HepG2 (cell line): ENCODE measurements around the gene CPM. TPM values are rescaled to one million over a fixed set of nuclear protein-coding genes. Genes with fewer than 3 reads are reported as not detected.

ENCODE experiments used
- HDAC2 ChIP-seq: sonication (generic); formaldehyde crosslinking; IDR thresholded peaks from 2 replicates; pipeline ENCODE4 v1.4.0; 2020; ENCODE audit warnings: missing genetic modification reagents
- KDM1A ChIP-seq: IDR thresholded peaks from 2 replicates; pipeline ENCODE4 v1.6.1; 2016; ENCODE audit warnings: missing compliant biosample characterization
- MIER3 ChIP-seq: IDR thresholded peaks from 2 replicates; pipeline ENCODE4 v1.6.1; 2016; ENCODE audit warnings: missing compliant biosample characterization, borderline replicate concordance
- NFYB ChIP-seq: sonication (generic); formaldehyde crosslinking; IDR thresholded peaks from 2 replicates; pipeline ENCODE4 v1.4.0; 2020; ENCODE audit warnings: missing genetic modification reagents
- NPAS2 ChIP-seq: sonication (generic); formaldehyde crosslinking; IDR thresholded peaks from 2 replicates; pipeline ENCODE4 v1.8.0; 2022; ENCODE audit warnings: mild to moderate bottlenecking, missing genetic modification reagents, borderline replicate concordance
- RAD51 ChIP-seq: fragments of 450-650 bp; IDR thresholded peaks from 2 replicates; pipeline ENCODE4 v1.6.1; 2016; ENCODE audit warnings: borderline replicate concordance
- RARG ChIP-seq: sonication (generic); formaldehyde crosslinking; IDR thresholded peaks from 2 replicates; pipeline ENCODE4 v1.4.0; 2020; ENCODE audit warnings: low read depth, mild to moderate bottlenecking, missing genetic modification reagents
- RCOR2 ChIP-seq: IDR thresholded peaks from 2 replicates; pipeline ENCODE4 v1.6.1; 2016; ENCODE audit warnings: missing biosample characterization, missing genetic modification reagents
- SNRNP70 ChIP-seq: fragments of 200-400 bp; formaldehyde crosslinking; IDR thresholded peaks from 2 replicates; pipeline ENCODE4 v1.6.1; 2017; ENCODE audit warnings: mild to moderate bottlenecking, low read depth, low read length, moderate library complexity
- SYNCRIP ChIP-seq: fragments of 200-400 bp; formaldehyde crosslinking; IDR thresholded peaks from 2 replicates; pipeline ENCODE4 v1.6.1; 2018; ENCODE audit warnings: mild to moderate bottlenecking, low read depth, low read length; ENCODE audit not compliant: insufficient read depth
- ZNF101 ChIP-seq: sonication (generic); formaldehyde crosslinking; IDR thresholded peaks from 2 replicates; pipeline ENCODE4 v1.4.0; 2020; ENCODE audit warnings: mild to moderate bottlenecking, low read depth, missing genetic modification reagents, borderline replicate concordance
- ZNF256 ChIP-seq: sonication (generic); formaldehyde crosslinking; conservative IDR thresholded peaks from 2 replicates; pipeline ENCODE4 v1.4.0; 2020; ENCODE audit warnings: missing genetic modification reagents
- ZNF274 ChIP-seq: sonication (generic); formaldehyde crosslinking; IDR thresholded peaks from 2 replicates; pipeline ENCODE4 v1.5.1; 2020; ENCODE audit warnings: mild to moderate bottlenecking, missing genetic modification reagents
- ZNF501 ChIP-seq: sonication (generic); formaldehyde crosslinking; IDR thresholded peaks from 2 replicates; pipeline ENCODE4 v1.5.1; 2020; ENCODE audit warnings: mild to moderate bottlenecking, moderate library complexity, missing genetic modification reagents
- ZNF737 ChIP-seq: sonication (generic); formaldehyde crosslinking; IDR thresholded peaks from 2 replicates; pipeline ENCODE4 v1.5.0; 2020; ENCODE audit warnings: missing genetic modification reagents, mild to moderate bottlenecking, borderline replicate concordance
- ZNF761 ChIP-seq: sonication (generic); formaldehyde crosslinking; conservative IDR thresholded peaks from 2 replicates; pipeline ENCODE4 v1.4.0; 2020; ENCODE audit warnings: mild to moderate bottlenecking, missing genetic modification reagents
- polyA plus RNA-seq, 8 experiments: library from polyadenylated mRNA; depleted of rRNA in 3 of 8; stranded (reverse) in 7 of 8; unstranded in 1 of 8; fragments of >200 nt; fragmentation: Illumina TruSeq in 4 of 8; extraction: Trizol in 4 of 8; gene quantifications; 2 replicates each; pipeline versions ENCODE4 v1.2.1 to v1.2.3, GENCODE V29; 2011 to 2016; ENCODE audit warnings: low read depth in 4 of 8, missing spikeins in 1 of 8, mixed read lengths in 1 of 8; ENCODE audit not compliant: insufficient read depth in 1 of 8
- total RNA-seq, 5 experiments: library from RNA; depleted of rRNA; stranded (reverse); fragments of >200 nt; fragmentation: Illumina TruSeq; extraction: Trizol; gene quantifications; 2 replicates each; pipeline ENCODE4 v1.2.3, GENCODE V29; 2016; ENCODE audit warnings: low read depth in 1 of 5
- TF ChIP-seq, protein P1 (sequence below): sonication (generic); formaldehyde crosslinking; IDR thresholded peaks from 2 replicates; pipeline ENCODE4 v1.4.0; 2020; ENCODE audit warnings: missing genetic modification reagents
- TF ChIP-seq, protein P2 (sequence below): sonication (generic); formaldehyde crosslinking; IDR thresholded peaks from 2 replicates; pipeline ENCODE4 v1.4.0; 2020; ENCODE audit warnings: missing genetic modification reagents, borderline replicate concordance
- TF ChIP-seq, protein P3 (sequence below): sonication (generic); formaldehyde crosslinking; IDR thresholded peaks from 2 replicates; pipeline ENCODE4 v1.5.1; 2020; ENCODE audit warnings: mild to moderate bottlenecking, missing genetic modification reagents, moderate library complexity
- TF ChIP-seq, protein P4 (sequence below): sonication (generic); formaldehyde crosslinking; conservative IDR thresholded peaks from 2 replicates; pipeline ENCODE4 v1.5.0; 2020; ENCODE audit warnings: missing genetic modification reagents

Gene CPM
- total and polyA plus RNA-seq, 2 of the 13 experiments (the other 11 are each of a cell fraction or from before 2014, with no cell fraction given), result not detected

DNA sequence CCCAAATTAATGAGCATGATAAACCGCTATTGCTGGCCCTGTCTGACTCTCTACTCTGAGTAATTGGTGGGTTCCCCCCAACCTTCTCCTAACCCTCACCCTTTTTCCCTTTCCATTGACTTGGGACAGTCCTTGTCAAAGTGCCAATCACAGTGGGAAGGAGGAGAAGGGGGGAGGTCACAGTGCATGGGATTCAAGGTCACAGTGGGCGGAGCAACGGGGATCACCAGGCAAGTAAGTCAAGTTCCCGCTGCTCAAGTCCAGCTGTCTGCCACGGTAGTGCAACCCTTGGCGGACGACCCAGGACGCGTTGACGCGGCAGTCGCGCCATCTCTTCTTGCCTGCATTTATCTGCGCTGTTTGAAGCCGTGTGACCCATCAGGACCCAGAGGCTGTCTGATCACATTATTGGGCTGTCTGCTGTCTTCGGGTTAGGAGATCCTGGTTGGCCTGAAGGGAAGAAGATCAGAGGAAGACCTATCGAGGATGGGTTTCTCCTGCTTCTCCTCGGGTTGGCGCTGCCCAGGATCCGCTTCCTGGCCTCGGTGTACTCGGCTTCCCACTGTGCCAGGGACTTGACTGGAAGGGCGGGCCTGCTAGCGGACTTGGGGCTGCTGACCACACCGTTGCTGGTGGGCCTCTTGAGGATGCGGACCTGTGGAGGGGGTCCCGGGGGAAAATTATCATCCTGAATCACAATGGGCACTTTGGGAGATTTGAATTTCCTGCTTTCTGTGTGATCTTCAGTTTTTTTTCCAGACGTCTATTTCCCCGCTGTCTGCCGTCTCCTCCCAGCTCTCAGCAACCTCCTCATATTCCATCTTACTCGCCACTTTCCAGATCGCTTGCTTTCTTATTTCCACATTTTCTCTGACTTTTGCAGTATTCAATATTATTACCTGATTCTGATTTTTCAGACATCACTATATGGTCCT lies 128.0 kb downstream of the CPM start (continued):
- peak; percentile 67; the same call in 1 of the 2 replicates for TF ChIP-seq ZNF274 (CRISPR knock-in tag)
- no peak for TF ChIP-seq RARG (CRISPR knock-in tag)
- TF ChIP-seq NPAS2 (CRISPR knock-in tag), result no peak
- TF ChIP-seq KDM1A (CRISPR knock-in tag), result 0 out of 2 replicates have a peak, but pooled peaks have one; percentile 14
- no peak for TF ChIP-seq SNRNP70
- TF ChIP-seq ZNF761 (CRISPR knock-in tag), result peak; percentile 84; the same call in 1 of the 2 replicates
- TF ChIP-seq, protein P1, sequence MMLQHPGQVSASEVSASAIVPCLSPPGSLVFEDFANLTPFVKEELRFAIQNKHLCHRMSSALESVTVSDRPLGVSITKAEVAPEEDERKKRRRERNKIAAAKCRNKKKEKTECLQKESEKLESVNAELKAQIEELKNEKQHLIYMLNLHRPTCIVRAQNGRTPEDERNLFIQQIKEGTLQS (CRISPR knock-in tag), result 0 out of 2 replicates have a peak, but pooled peaks have one; percentile 37
- TF ChIP-seq ZNF737 (CRISPR knock-in tag), result 0 out of 2 replicates have a peak, but pooled peaks have one; percentile 65
- no peak for TF ChIP-seq NFYB
- TF ChIP-seq SYNCRIP, result no peak
- no peak for TF ChIP-seq RAD51
- TF ChIP-seq RCOR2 (CRISPR knock-in tag), result peak; percentile 65
- TF ChIP-seq, protein P2, sequence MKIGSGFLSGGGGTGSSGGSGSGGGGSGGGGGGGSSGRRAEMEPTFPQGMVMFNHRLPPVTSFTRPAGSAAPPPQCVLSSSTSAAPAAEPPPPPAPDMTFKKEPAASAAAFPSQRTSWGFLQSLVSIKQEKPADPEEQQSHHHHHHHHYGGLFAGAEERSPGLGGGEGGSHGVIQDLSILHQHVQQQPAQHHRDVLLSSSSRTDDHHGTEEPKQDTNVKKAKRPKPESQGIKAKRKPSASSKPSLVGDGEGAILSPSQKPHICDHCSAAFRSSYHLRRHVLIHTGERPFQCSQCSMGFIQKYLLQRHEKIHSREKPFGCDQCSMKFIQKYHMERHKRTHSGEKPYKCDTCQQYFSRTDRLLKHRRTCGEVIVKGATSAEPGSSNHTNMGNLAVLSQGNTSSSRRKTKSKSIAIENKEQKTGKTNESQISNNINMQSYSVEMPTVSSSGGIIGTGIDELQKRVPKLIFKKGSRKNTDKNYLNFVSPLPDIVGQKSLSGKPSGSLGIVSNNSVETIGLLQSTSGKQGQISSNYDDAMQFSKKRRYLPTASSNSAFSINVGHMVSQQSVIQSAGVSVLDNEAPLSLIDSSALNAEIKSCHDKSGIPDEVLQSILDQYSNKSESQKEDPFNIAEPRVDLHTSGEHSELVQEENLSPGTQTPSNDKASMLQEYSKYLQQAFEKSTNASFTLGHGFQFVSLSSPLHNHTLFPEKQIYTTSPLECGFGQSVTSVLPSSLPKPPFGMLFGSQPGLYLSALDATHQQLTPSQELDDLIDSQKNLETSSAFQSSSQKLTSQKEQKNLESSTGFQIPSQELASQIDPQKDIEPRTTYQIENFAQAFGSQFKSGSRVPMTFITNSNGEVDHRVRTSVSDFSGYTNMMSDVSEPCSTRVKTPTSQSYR, result peak; percentile 89
- TF ChIP-seq ZNF256 (CRISPR knock-in tag), result 0 out of 2 replicates have a peak, but pooled peaks have one; percentile 27
- TF ChIP-seq ZNF501 (CRISPR knock-in tag), result peak; percentile 61
- no peak for TF ChIP-seq ZNF101
- TF ChIP-seq MIER3, result peak; percentile 86; the same call in 1 of the 2 replicates
- TF ChIP-seq, protein P3, sequence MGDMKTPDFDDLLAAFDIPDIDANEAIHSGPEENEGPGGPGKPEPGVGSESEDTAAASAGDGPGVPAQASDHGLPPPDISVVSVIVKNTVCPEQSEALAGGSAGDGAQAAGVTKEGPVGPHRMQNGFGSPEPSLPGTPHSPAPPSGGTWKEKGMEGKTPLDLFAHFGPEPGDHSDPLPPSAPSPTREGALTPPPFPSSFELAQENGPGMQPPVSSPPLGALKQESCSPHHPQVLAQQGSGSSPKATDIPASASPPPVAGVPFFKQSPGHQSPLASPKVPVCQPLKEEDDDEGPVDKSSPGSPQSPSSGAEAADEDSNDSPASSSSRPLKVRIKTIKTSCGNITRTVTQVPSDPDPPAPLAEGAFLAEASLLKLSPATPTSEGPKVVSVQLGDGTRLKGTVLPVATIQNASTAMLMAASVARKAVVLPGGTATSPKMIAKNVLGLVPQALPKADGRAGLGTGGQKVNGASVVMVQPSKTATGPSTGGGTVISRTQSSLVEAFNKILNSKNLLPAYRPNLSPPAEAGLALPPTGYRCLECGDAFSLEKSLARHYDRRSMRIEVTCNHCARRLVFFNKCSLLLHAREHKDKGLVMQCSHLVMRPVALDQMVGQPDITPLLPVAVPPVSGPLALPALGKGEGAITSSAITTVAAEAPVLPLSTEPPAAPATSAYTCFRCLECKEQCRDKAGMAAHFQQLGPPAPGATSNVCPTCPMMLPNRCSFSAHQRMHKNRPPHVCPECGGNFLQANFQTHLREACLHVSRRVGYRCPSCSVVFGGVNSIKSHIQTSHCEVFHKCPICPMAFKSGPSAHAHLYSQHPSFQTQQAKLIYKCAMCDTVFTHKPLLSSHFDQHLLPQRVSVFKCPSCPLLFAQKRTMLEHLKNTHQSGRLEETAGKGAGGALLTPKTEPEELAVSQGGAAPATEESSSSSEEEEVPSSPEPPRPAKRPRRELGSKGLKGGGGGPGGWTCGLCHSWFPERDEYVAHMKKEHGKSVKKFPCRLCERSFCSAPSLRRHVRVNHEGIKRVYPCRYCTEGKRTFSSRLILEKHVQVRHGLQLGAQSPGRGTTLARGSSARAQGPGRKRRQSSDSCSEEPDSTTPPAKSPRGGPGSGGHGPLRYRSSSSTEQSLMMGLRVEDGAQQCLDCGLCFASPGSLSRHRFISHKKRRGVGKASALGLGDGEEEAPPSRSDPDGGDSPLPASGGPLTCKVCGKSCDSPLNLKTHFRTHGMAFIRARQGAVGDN, result peak; percentile 95
- TF ChIP-seq HDAC2 (CRISPR knock-in tag), result peak; percentile 81
- TF ChIP-seq, protein P4, sequence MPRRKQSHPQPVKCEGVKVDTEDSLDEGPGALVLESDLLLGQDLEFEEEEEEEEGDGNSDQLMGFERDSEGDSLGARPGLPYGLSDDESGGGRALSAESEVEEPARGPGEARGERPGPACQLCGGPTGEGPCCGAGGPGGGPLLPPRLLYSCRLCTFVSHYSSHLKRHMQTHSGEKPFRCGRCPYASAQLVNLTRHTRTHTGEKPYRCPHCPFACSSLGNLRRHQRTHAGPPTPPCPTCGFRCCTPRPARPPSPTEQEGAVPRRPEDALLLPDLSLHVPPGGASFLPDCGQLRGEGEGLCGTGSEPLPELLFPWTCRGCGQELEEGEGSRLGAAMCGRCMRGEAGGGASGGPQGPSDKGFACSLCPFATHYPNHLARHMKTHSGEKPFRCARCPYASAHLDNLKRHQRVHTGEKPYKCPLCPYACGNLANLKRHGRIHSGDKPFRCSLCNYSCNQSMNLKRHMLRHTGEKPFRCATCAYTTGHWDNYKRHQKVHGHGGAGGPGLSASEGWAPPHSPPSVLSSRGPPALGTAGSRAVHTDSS (CRISPR knock-in tag), result no peak
